Left renal cortex interstitium (tissue), 4 donors: ENCODE data around the gene ARVCF. TPM values are rescaled to one million over a fixed set of nuclear protein-coding genes. Genes with fewer than 3 reads are reported as not detected.

ENCODE experiments used
- DNase-seq, 4 donors: peaks; one replicate each; pipeline ENCODE4 v3.0.0-alpha.2; 2013; ENCODE audit warnings: low read depth in 4 of 4, low spot score in 2 of 4, missing footprints in 1 of 4
- polyA plus RNA-seq, 4 donors: library from polyadenylated mRNA; unstranded; fragments of 120-200 nt; gene quantifications; one replicate each; pipeline ENCODE4 v1.2.1, GENCODE V29; 2013; ENCODE audit not compliant: insufficient read length in 4 of 4

ARVCF gene
- polyA plus RNA-seq: 10 to 100 TPM; 18.3 to 33.5 (median 29.1) TPM

- peak; percentile 59 to 75 (median 66) for DNase-seq
Measured at GRCh38 chr22:20016734-20017621, at the start of gene ARVCF. Gene ARVCF, minus strand, starts transcription at chr22:20016823. Its CDS starts 26,029 bp downstream, at chr22:19990794.

DNA sequence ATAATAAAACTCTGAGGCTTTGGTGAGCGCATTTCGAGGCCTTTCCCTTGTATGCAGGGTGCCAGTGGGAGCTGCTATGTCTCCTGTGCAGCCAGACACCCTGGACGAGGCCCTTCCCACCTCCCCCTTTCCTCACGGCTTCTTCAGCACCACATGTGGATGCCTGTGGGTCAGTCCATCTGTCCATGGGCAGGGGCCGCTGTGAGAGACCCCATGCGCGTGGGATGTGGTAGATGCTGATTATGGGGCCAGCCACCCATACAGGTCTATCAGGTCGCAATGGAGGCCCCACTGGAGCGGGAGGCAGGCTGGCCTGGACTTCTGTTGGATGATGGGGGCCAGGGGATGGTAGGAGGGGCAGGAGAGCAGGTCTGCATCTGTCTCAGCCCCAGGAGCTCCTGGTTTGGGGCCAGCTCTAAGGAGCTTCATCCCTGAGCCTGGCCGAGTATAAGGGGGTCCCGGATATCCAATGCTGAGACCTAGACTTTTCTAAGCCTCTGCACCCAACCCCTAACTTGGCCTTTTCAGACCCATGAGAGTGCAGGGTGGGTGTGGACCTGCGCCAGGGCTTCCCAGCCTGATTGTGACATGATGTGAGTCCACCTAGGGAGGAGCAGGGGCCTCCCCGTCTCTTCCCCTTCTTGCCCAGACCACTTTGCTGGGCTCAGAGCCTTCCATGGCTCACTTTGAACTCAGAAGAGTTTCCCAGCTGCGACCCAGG lies 49.4 kb upstream of the ARVCF start:
- DNase-seq: no peak

DNA sequence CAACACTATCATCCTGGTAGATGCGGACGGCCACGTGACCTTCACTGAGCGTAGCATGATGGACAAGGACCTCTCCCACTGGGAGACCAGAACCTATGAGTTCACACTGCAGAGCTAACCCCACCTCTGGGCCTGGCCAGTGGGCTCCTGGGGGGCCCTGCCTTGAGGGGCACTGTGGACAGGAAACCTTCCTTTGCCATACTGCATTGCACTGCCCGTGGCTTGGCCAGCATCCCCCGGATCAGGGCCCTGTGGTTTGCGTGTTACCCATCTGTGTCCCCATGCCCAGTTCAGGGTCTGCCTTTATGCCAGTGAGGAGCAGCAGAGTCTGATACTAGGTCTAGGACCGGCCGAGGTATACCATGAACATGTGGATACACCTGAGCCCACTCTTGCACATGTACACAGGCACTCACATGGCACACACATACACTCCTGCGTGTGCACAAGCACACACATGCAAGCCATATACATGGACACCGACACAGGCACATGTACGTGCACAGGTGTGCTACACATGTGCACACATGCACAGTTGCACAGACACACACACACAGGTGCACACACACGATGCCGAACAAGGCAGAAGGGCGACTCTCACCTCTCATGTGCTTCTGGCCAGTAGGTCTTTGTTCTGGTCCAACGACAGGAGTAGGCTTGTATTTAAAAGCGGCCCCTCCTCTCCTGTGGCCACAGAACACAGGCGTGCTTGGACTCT lies 48.1 kb upstream of the ARVCF start:
- DNase-seq: no peak

DNA sequence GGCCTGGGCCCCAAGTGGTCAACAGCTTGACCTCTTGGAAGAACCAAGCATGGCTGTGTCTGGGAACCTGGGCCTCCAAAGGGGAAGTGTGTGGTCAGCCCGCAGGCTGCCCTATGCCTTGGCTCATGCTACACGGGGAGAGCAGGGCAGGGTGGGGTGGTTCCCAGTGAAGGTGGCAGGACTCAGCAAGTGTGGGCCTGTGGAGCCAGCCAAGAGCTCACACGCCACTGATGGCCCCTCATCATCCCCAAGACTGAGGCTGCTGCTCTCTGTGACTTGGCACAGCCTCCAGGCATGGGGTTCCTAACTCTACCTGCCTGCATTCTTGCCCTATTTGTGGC lies 47.5 kb upstream of the ARVCF start:
- no peak for DNase-seq

DNA sequence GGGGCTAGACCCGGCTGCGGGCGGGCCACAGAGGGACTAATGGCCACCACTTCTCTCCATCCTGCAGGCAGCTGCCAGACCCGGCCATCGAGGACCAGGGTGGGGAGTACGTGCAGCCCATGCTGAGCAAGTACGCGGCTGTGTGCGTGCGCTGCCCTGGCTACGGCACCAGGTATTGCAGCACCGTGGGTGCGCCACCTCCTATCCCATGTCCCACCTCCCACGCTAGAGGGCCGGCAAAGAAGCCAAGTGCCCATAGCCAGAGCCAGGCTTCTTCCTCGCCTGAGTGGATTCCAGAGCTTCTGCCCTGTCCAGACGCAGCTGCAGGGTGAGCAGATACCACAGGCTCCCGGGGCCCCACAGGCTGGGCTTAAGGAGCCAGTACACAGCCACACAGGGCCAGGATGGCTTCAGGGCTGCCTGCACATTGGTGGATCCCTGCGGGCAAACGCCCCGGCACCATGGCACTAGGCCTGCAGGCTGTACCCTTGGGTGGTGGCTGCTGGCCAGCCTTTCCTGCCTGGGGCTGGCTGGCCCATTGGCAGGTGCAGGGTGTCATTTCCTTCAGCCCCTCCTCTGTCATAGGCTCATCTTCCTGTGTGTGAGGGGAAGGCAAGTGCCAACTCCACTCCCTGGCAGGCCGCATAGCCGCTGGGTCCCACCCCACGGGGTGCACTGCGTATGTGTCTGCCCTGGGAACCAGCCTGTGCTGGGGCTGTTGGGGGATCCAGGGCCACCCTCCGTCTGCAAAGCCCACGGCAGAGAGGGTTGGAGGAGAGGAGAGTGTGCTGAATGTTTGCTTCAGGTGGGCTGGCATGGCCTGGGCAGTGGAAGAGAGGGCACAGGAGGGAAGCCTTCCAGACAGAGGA lies 46.9 kb upstream of the ARVCF start:
- no peak for DNase-seq

DNA sequence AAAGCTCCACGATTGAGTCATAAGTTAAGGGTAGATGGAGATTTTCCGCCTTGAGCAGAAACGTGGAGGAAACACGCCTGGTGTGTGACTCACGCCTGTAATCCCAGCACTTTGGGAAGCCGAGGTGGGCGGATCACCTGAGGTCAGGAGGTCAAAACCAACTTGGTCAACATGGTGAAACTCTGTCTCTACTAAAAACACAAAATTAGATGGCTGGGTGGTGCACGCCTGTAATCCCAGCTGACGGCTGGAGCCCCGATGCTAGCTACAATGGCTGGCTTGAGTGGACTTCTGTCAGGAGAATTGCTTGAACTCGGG lies 46.1 kb upstream of the ARVCF start:
- DNase-seq: no peak

DNA sequence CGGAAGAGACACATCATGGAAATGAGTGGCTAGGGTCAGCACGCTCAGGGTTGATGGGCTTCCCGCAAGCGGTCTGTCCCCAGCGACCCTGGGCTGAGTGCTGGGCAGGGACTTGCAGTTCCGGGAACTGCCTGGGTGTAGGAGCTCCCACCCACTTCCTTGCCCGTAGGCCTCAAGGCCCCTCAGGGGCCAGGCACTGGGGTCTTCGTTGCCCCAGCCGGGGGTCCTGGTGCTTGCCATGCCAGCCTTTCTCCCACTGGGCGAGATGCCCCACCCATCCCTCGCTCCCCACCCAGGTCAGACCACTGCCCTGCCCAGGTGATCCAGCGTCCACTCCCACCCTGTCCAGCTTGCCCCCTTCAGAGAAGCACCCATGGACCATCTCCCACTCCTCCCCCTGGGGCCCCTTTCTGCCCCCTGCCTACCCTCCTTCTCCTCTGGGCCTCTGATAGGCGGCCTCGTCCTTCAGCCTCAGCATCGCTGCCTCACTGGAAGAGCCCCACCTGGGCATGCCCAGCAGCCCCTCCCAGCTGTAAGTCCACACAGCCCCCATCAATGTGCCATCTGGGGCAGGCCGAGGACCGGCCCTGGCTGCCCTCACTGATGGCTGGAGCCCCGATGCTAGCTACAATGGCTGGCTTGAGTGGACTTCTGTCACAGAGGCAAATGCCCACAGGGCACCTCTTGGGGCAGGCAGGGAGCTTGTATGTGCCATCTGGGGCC lies 45.6 kb upstream of the ARVCF start:
- DNase-seq: no peak

GRCh38 chr22:20061481-20061861 lies 44.8 kb upstream of the ARVCF start:
- no peak for DNase-seq

- DNase-seq: no peak
Measured at GRCh38 chr22:20060700-20061480, 44.3 kb upstream of the ARVCF start.

DNA sequence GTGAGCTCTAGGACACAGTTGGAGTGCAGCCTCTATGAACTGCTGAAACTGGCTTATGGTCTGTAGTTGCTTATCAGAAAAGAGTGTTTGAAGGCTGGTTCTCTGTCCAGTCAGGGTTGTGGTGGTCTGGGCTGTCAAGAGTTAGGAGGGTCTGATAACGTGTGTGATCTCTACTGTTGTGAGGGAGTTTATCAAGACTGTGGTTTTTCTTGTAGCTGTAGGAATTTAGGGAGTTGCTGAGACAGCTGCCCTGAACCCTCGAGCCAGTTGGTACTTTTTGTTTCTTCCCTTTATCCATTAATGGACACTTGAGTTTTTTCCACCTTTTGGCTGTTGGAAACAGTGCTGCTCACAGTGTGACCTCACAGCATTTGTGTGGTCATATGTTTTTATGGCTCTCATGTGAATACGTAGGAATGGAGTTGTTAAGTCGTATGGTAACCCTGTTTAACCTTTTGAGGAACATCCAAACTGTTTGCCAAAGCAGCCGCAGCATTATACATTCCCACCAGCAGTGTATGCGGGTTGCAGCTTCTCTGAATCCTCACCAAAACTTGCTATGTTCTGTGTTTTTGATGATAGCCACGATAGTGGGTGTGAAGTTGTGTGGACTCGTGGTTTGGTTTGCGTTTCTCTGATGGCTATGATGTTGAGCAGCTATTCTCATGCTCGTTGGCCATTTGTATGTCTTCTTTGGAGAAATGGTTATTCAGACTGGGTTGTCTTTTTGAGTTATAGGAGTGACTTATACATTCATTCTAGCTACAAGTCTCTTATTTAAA lies 42.6 kb upstream of the ARVCF start:
- no peak for DNase-seq

DNA sequence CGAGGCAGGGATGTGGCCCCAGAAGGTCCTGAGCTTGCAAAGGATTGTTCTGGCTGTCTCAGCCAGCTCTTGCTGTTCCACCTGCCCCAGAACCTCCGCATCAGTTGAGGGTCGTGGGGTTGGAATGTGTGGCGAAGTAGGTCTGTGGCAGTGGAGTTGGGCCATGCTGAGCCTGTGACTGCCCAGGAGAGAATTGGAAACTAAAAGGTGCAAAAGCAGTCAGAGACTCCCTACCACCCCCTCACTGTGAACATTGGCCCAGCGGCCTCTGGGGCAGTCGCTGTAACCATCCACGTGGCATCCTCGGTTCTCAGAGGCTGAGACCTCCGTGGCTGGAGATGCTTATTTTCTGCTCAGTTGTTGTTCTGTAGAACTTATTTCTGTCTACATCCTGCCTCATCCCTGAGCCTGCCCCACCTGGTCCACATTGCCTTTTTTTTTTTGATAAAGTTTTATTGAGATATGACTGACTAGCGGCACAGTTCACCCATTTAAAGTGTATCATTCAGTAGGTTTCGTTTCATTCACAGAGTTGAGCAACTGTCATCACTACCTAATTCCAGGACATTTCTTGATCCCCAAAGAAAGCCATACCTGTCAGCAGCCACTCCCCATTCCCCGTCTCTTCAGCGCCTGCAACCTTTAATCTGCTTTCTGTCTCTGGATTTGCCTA lies 41.1 kb upstream of the ARVCF start:
- DNase-seq: no peak

GRCh38 chr22:20056696-20057386 lies 40.2 kb upstream of the ARVCF start:
- DNase-seq: no peak

DNA sequence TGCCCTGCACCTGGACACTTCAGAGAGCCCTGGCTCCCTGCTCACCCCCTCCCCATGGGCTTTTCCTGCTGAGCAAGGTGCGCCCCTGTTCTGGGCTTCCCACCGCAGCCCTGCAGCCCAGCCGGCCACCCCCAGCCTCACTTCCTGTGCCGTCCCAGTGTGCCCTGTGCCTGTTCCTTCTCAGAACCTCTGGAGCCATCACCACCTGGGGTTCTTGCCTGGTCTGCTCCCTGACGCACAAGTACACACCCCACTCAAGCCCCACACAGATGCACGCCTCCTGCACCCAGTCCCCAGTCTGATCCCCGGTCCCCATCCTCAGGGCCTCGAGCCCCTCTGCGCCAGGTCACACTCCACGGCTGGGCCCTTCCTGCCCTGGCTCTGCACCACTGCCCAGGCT lies 39.5 kb upstream of the ARVCF start:
- DNase-seq: no peak

DNA sequence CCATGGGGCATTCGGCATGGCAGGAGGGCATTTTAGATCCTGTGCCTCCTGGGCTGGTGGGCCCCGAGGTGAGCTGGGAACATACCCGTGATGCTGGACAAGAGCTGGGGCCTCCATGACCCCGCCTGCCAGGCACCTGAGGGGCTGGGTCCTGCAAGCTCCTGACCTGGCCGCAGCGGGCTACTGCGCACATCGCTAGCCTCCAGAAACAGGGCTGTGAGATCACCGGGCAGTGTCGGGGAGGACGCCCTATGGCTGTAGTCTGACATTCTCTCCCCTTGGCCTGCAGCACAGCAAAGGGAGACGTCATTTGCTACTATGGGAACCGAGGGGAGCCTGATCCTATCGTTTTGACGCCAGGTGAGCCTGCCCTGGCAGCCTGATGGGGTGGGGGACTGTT lies 39.0 kb upstream of the ARVCF start:
- DNase-seq: no peak

GRCh38 chr22:20055144-20055543 lies 38.5 kb upstream of the ARVCF start:
- no peak for DNase-seq

DNA sequence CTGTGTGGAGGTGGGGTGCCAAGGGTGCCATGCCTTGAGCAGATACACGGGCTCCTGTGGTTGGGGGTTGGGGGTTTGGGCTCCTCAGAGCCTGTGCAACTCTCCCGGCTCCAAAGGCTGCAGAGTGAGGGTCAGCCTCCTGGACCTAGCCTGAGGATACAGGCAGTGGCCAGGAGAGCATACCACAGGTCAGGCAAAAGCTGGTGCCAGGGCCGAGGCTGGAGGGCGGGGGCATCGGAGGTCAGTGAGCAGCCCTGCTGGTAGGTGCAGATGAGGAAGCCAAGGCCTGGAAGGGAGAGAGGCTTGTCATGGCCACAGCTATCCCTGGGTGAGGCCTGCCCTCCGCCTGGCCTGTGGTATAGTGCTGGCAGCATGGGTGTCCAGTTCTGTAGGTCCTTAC lies 37.9 kb upstream of the ARVCF start:
- no peak for DNase-seq

GRCh38 chr22:20054034-20054427 lies 37.4 kb upstream of the ARVCF start:
- DNase-seq: no peak
